Measurements from ENCODE around the gene LIFR.
"Not testable (repeated sequence)": the region's sequence is repeated elsewhere in the genome, so short reads cannot be mapped to it uniquely, and the experiment has no call there.

Gene LIFR, protein sequence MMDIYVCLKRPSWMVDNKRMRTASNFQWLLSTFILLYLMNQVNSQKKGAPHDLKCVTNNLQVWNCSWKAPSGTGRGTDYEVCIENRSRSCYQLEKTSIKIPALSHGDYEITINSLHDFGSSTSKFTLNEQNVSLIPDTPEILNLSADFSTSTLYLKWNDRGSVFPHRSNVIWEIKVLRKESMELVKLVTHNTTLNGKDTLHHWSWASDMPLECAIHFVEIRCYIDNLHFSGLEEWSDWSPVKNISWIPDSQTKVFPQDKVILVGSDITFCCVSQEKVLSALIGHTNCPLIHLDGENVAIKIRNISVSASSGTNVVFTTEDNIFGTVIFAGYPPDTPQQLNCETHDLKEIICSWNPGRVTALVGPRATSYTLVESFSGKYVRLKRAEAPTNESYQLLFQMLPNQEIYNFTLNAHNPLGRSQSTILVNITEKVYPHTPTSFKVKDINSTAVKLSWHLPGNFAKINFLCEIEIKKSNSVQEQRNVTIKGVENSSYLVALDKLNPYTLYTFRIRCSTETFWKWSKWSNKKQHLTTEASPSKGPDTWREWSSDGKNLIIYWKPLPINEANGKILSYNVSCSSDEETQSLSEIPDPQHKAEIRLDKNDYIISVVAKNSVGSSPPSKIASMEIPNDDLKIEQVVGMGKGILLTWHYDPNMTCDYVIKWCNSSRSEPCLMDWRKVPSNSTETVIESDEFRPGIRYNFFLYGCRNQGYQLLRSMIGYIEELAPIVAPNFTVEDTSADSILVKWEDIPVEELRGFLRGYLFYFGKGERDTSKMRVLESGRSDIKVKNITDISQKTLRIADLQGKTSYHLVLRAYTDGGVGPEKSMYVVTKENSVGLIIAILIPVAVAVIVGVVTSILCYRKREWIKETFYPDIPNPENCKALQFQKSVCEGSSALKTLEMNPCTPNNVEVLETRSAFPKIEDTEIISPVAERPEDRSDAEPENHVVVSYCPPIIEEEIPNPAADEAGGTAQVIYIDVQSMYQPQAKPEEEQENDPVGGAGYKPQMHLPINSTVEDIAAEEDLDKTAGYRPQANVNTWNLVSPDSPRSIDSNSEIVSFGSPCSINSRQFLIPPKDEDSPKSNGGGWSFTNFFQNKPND

DNA sequence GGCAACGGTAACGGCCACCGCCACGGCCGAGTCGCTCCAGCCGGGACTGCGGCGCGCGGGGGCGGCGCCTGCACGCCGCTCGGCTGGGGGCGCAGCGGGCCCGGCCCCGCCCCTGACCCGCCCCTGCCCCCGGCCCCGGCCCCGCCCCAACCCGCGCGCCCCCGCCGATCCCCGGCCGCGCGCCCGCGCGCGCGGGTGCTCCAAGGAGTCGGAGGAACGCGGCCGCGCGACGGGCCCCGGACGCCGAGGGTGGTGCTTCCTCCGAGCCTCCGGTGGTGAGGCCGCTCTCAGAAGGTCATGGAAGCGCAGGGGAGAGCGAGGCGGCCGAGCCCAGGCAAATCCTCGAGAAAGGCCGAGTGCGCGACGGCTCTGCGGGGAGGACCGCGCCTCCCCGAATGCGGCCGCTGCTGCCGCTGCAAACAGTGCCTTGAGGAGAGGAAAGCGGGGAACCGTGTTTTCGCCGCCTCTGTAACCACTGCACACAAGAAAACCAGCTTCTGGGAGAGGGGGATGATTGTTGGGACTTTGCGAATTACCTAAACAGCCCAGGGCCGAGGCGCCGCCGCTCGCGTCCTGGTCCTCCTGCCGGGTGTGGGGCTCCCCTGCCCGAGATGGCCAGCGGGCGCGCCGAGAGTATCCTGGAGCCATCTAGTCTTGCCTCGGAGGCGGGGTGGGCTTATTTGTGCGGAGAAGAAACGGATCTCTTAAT lies at the start of gene LIFR:
LIFR (minus strand) TSS at position 48 of the 709 bp plus-strand sequence. CDS start 25,999 bp downstream, outside the sequence.
- peak; percentile 37 to 73 for DNase-seq

DNA sequence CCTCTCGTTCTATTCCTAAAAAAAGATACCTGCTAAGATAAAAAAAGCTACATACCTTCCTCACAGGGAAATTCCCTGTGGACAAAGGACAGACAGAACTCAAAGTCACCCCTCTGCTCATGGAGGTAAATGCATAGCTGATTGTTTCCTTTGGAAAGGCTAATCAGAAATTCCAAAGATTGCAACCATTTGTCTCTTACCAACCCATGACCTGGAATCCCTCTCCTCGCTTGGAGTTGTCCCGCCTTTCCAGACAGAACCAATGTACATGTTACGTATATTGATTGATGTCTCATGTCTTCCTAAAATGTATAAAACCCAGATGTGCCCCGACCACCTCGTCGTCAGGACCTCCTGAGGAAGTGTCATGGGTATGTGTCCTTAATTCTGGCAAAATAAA lies 49.2 kb upstream of the LIFR start:
- DNase-seq: no peak

DNA sequence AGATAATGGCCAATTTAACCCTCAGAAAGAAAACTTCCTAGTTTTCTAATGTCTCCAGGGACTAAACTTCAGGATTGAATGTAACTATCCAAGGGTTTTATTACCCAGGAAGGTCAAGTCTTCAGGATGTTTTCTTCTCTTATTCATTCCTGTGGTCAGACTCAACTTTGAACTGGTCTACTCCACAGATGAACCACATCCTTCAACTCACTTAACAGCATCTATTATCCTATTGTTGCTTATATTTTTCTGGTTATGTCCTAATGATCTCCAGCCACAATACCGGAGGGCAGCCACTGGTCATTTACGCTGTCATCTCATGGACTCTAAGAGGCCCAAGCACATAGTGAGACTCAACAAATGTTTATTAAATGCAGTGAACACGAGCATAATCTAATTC lies 47.2 kb upstream of the LIFR start:
- DNase-seq: no peak

DNA sequence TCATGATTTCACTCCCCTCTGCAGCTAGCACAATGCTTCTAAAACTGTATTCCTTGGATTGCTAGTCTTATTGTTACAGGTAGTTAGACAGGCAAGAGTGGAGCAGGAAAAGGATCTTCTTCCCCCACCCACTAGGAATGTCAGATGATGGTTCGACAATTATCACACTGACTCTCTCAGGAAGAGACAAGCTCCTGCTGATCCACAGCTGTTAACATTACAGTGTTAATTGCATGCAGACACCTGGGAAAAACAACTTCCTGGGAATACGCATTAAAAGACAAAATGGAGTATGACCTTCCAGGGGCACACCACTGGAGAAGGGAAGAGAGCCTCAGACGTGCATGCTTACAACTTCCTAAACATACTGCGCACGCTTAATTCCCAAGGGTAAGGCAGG lies 46.2 kb upstream of the LIFR start:
- DNase-seq: no peak

DNA sequence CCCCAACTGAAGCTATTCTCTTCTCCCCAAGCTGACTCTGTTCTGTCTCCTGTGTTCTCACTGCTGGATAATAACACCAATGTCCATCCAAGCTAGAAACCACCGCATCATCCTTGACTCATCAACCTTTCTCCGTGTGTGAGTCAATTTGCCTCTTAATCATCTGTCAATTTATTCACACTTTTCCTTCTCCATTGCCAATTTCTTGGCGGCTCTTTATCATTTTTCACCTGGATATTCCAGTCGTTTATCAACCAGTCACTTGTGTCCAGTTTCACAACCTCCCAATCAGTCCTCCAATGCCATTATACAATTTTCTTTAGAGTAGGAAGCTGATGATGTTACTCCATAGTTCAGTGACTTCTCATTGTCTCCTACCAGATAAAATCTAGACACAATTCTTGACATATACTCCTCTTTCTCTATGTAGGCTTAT lies 45.4 kb upstream of the LIFR start:
- no peak for DNase-seq

DNA sequence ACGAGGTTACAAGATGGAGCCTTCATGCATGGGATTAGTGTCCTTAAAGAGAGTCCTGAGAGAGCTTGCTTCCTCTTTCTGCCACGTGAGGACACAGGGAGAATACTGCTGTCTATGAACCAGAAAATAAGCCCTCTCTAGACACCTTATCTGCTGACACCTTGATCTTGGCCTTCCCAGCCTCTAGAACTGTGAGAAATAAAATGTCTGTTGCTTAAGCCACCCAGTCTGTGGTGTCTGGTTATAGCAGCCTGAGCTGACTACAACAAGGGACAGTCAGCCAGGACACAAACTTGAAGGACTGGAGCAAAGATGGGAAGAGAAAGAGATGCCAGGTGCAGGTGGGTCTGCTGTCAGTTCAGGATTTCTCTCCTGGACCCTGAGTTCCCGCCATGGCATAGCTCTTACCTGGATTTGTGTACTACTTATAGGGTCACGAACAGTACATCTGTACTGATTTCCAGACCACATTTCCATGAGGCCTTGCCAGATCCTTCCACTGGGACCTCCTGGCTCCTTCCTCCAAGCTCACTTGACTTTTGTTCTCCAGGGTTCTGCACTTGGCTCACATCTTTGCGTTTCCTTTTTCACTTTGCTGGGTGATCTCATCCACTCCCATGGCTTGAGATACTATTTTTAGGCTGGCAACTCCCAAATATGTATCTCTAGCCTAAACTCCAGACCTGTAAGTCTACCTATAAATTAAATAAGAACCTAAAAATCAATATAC lies 44.9 kb upstream of the LIFR start:
- no peak for DNase-seq

DNA sequence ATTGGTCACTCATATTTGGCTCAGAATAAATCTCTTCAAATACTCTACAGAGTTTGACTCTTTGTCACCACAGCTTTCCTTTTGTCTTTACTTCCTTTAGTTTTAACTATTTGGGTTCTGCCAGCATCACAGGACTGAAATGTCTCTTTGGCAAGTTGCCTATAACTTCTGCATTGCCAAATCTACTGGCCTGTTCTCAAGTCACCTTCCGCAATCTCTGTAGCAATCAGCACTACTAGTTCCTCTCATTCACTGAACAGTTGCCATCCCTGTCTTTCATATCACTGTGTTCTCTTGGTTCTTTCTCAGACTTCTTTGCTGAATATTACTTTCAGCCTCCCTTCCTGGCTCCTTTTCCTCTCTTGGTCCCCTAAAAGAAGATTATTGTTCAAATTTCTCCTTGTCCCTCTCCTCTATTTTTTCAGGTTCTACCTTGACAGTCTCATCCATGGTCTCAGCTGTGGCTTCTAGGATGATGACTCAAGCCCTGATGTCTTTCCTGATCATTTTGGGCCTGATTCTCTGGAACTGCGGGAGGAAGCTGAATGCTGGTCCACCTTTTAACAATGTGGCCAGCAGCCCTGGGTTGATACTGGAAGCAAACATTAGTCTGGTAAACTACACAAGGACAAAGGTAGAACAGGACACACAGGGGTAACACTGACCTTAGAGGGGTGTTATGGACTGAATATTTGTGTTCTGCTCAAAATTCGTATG lies 44.0 kb upstream of the LIFR start:
- no peak for DNase-seq

DNA sequence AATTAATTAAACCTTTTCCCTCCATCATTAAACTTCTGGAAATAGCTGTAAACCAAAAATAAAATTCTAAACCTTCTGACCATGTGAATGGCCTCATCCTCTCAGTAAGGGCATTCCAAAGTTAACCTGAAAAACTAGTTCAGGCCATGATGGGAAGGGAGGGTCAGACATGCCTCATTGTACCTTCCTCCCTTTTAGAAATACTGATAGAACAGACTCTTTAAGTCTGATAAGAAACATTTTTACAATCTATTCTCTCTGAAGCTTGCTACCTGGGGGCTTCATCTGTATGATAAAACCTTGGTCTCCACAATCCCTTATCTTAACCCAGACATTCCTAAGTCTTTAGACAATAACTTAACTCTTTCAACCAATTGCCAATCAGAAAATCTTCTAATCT lies 43.3 kb upstream of the LIFR start:
- not testable (repeated sequence) for DNase-seq

DNA sequence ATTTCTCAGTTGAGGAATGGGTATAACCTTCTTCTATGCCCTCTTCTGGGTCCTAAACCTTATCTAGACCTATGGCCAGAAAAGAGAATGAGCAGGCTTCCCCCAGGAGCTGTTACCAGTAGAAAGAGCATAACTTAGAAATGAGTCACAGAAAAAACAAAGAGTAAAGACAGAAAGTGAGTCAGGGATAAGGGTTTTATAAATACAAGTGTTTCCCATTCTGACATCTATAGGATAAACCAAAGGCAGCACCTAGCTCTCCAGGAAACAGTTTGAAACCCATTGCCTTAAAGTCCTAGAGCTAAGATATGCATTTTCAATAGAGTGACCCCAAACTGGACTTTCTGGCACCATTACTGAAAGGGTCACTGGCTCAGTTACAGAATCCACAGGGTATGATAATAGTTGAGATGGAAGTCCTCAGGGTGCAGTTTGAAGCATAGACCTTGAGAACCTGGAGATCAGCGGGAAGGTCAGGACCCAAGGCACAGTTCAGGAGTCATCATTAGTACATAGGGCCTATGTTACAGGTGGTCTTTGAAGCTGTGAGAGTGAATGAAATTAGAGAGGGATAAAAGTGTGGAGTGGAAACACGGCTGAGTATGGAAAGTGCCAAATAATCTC lies 42.7 kb upstream of the LIFR start:
- DNase-seq: no peak

DNA sequence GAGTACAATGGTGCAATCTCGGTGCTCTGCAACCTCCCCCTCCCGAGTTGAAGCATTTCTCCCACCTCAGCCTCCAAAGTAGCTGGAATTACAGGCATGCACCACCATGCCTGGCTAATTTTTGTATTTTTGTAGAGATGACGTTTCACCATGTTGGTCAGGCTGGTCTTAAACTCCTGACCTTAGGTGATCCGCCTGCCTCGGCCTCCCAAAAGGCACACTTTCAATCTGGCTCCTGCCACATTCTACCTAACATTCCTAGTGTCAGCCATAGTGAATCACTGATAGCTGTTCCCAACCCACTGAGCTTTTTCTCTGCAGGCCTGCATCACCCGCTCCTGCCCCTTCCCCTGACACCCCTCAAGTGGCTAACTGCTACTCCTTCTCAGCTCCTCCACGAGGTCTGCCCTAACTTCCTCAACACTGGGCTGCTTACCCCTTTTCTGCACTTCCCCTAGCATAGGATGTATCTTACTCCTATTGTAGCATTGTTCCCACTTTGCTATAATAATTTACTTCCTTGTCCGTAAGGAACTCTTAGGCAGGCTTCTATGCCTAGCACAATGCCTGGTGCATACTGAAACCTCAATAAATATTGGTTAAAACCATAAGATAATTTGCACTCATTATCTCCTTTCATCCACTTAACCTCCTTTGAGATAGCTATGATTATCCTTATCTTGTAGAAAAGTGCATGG lies 42.0 kb upstream of the LIFR start:
- DNase-seq: no peak

DNA sequence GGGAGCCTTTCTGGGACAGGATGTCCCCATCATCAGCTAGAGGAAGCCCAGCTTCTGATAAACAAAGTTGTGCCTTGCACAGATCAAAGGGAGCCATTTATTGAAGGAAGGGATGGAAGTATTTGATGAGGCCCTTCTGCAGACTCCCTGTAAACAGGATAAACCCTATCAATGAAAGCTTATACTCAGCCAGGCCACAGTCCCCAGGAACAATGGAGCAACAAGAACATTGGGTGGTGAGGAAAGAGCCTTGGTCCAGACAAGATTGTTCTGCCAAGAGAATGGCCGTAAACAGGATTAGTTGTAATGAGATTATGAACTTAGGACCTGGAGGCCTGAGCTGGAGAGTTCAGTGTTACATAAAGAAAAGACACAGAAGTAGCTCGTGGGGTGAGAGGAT lies 40.5 kb upstream of the LIFR start:
- no peak for DNase-seq

DNA sequence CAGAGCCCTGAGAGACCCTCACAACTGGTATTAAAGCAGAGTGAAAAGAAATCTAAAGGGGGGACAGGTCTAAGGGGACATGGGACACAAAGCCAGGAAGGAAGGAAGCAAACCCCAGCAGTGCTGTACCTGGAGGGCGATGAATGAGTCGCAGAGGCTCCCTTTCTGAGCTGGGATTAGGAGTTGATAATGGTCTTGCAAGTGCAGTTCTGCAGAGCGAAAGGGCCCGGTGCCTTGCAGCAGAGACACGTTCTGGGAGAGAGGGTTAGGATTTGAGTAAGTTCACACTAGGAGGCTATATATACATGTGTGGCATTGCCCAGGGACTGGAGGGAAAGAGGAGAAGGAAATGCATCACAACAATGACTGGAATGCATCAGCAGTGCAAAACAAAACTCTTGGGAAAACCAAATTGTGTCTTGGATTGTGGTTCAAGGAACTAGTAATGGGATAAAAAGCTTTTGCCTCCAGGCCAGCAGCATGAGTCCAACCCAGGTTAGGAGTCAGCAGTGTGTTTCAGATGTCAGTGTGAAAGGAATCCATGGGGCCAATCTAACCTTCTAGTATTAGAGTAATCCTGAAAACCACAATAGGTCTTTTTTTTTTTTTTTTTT lies 38.8 kb upstream of the LIFR start:
- DNase-seq: no peak

DNA sequence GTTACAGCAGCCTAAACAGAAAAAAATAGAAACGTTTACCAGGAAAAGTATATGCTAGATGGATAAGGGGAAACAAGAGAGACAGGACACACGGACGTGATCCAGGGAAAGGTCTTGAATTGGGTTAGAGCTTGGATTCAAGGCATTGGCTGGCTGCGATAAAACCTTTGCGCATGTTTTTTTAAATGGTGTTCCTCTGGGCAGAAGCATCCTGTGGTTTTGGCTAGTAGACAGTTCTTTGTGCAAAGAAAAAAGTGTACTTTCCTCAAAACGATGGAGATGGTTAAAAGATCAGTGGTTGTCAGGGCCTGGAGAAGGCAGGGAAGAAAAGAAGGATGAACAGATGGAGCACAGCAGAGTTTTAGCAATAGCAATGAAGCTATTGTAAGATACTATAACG lies 37.5 kb upstream of the LIFR start:
- DNase-seq: no peak

DNA sequence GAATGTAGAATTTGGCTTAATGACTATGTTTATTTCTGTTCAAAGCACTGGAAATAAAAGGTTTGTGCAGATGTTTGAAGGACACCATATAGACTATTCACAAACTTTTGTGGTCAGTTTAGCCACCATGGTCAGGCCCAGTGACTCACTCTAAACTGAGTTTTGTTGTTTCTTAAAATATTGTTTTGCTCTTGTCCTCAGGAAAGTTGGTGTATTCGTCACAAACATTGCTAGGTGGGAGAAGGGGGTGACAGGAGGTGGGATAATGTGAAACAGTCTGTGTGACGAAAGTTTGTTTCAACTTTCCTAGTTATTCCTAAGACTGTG lies 35.0 kb upstream of the LIFR start:
- DNase-seq: no peak

DNA sequence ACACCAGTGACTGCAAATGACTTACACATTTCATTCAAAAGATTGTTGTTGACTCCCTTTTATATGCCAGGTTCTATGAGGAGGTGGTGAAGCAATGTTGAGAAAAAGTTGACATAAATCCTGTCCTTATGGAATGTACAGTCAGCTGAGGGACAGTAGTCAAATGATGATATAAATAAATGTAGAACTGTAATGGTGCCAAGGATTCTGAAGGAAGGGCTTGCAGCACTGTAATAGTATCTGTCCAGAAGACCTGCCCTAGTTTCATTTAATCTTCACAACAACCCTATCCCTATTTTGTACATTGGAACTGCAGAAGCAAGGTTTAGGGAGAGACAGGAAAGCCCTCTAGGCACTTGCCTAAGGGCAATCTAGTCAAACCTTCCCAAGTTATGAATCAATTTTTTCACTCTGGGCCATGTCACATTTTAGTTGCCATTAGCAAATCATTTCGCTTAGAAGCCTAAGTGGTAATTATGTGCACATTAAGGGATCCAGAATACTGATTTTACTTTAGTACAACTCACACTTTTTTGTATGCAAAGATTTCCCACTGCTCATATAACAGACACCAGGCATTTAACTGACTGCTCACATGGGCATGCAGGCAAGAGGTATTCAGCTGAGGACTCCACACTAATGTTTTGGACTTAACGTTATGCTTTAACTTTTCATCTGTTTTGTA lies 34.5 kb upstream of the LIFR start:
- no peak for DNase-seq

DNA sequence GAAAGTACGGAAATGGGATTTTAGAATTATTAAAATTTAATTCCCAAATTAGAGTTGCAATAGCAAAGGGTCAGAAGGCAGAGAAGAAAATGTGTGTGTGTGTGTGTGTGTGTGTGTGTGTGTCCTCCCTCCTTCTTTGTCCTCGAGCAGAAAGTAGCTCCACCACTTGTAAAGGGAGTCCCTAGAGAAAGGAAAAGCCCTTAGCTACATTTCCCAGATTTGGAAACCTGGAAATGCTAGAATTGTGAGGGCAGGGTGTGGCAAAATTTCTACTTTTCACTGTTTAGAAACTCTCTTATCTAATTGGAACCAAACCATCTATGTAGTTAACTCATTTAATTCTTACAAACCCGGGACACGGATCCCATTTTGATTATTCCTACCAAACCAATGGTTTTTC lies 33.2 kb upstream of the LIFR start:
- no peak for DNase-seq

DNA sequence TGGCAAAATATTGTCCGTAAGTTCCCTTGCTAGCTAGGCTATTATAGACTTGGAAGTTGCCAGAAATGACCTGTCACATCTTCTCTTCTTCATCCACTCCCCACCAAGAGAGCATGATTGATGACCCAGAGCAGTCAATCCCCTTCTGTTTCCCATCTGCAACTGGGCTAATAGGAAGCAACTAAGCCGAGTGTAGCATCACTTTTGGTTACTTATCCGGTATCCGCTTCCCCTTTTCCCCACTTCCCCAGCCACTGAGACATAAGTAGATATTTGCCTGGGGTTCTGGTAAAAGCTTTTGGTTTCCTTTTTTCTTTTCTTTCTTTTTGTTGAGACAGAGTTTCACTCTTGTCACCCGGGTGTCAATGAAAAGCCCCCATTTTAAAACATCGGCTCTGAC lies 29.4 kb upstream of the LIFR start:
- no peak for DNase-seq

DNA sequence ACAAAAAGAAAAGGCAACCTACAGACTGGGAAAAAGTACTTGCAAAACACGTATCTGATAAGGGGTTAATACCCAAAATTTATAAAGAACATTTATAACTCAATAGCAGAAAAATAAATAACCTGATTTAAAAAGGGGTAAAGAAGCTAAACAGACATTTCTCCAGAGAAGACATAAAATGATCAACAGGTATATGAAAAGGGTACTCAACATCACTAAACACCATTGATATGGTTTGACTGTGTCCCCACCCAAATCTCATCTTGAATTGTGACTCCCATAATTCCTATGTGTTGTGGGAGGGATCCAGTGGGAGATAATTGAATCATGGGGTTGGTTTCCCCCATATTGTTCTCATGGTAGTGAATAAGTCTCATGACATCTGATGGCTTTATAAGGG lies 27.1 kb upstream of the LIFR start:
- DNase-seq: no peak

DNA sequence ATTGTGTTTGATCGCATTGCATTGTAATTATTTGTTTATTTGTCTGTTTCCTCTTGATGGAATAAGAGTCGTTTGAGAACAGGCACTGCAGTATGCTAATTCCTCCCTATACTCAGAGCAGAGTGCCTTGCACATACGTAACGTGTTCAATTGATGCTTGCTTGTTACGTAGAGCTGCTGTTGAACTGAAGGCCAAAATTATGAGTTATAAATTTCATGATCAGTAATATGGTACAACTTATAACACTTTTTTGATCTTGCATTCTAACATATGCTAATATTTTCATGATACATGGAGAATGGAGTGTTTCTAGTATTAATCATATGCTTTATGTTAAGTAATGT lies 26.5 kb upstream of the LIFR start:
- no peak for DNase-seq
